Tibial artery (tissue), 4 donors: Measurements from ENCODE around the gene LSM14B.
A peak's percentile ranks its signal among the peaks of the same experiment; 100 is the strongest.

Experiments
- DNase-seq, 2 donors: peaks; one replicate each; pipeline ENCODE4 v3.0.0-alpha.2; 2019
- H3K27ac ChIP-seq, 2 donors: fragments of 200-600 bp; sonication (generic) in 1 of 2; 1 replicate in 1 of 2; 2 replicates in 1 of 2; pipeline ENCODE4 v1.5.1; 2018 to 2019; ENCODE audit warnings: mild to moderate bottlenecking in 1 of 2
- H3K27me3 ChIP-seq, 2 donors: fragments of 200-600 bp; sonication (generic) in 1 of 2; one replicate each; pipeline versions ENCODE4 v1.5.1 to v1.6.0; 2016 to 2019
- H3K36me3 ChIP-seq, 3 donors: fragments of 200-600 bp; sonication (generic) in 2 of 3; one replicate each; pipeline ENCODE4 v1.5.1; 2016 to 2019; ENCODE audit warnings: mild to moderate bottlenecking in 2 of 3
- H3K4me1 ChIP-seq, 4 donors: fragments of 200-600 bp; sonication (generic) in 2 of 4; 1 replicate in 3 of 4; 2 replicates in 1 of 4; pipeline ENCODE4 v1.5.1; 2016 to 2019
- H3K4me3 ChIP-seq, 2 donors: fragments of 200-600 bp; sonication (generic) in 1 of 2; 1 replicate in 1 of 2; 2 replicates in 1 of 2; pipeline ENCODE4 v1.5.1; 2018 to 2019; ENCODE audit warnings: mild to moderate bottlenecking in 2 of 2
- H3K9me3 ChIP-seq, 3 donors: fragments of 200-600 bp; sonication (generic) in 1 of 3; one replicate each; pipeline ENCODE4 v1.5.1; 2016 to 2019
- intact Hi-C: fragments of 100-400 bp; cut with DNase I; formaldehyde crosslinking; loops from one replicate; pipeline ENCODE4 v1.15.0; 2023; ENCODE audit warnings: low total_unique reads
- TF ChIP-seq, protein P1 (sequence below), 2 experiments: fragments of 200-600 bp in 1 of 2; fragments of 450-650 bp in 1 of 2; IDR thresholded peaks; one replicate each; pipeline ENCODE4 v1.5.1; 2017 to 2019; ENCODE audit warnings: antibody characterized with exemption in 2 of 2, mild to moderate bottlenecking in 1 of 2, moderate library complexity in 1 of 2

LSM14B gene

DNA sequence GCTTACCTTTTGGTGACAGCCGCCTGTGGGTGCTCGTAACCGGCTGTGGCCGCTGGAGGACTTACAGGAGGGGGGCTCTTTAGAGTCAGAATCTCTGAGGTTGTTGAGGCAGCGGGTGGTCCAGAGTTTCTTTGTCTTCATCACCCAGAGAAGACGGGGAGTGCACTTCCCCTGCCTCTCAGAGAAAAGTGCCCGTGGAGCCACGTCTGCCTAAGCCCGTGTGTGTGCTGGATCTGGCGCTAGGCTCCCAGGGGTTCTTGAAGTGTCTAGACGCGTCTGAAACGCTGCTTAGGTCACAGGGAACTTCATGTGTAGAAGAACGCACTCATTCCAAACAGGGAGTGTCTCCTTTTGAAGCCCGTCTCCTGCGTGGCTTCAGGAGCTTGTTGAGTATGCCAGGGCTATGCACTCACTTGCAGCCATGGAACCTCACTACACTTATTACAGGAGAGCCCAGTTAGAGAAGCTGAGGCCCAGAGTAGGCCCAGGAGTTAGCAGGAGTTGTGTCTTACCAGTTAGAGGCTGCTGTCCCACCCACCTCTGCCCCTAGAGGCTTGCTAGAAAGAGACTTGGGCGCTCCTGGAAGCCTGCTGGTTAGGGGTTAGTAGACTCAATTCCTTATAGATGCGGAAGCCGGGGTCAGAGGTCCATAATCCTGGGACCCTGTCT lies 1.3 kb downstream of the LSM14B start:
- Histone ChIP-seq H3K27ac (peak overlapping the region; percentile 82 to 86), H3K27me3 (no peaks in the 10 kb centered on the region), H3K4me3 (peak overlapping the region; percentile 86 to 87), H3K4me1 (peaks cover 0 to 39% (median 36%) of the 10 kb centered on the region in 4 donors), H3K36me3 (peaks cover 34 to 43% (median 38%) of the 10 kb centered on the region in 3 donors), H3K9me3 (no peaks in the 10 kb centered on the region)
- TF ChIP-seq, protein P1, sequence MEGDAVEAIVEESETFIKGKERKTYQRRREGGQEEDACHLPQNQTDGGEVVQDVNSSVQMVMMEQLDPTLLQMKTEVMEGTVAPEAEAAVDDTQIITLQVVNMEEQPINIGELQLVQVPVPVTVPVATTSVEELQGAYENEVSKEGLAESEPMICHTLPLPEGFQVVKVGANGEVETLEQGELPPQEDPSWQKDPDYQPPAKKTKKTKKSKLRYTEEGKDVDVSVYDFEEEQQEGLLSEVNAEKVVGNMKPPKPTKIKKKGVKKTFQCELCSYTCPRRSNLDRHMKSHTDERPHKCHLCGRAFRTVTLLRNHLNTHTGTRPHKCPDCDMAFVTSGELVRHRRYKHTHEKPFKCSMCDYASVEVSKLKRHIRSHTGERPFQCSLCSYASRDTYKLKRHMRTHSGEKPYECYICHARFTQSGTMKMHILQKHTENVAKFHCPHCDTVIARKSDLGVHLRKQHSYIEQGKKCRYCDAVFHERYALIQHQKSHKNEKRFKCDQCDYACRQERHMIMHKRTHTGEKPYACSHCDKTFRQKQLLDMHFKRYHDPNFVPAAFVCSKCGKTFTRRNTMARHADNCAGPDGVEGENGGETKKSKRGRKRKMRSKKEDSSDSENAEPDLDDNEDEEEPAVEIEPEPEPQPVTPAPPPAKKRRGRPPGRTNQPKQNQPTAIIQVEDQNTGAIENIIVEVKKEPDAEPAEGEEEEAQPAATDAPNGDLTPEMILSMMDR (IDR thresholded peaks at IDR 0.05): no peak
- no peak for DNase-seq
- intact Hi-C loops: loop anchor here (2.0 to 5.0 kb wide), 2 partner anchors 19 to 56 kb away; partner anchors contain the start of genes PSMA7, SS18L1 and TAF4

DNA sequence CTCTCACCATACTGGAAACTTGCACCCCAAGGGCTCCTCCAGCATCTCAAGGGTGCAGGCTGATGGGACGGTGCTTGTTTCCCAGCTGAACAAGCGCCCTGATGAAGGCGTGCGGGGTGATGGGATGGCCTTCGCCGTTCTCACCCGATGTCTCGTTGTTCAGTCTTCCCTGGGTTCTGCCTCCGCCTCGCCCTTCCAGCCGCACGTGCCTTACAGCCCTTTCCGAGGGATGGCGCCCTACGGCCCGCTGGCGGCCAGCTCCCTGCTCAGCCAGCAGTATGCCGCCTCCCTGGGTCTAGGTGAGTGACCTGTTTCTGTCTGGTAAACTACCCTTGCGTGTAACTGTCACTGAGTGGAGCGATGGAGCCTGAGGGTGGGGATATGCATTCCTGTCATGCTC lies 3.9 kb downstream of the LSM14B start:
- Histone ChIP-seq H3K27ac (no peak overlapping the region), H3K36me3 (peaks cover 59 to 68% (median 60%) of the 10 kb centered on the region in 3 donors), H3K27me3 (no peaks in the 10 kb centered on the region), H3K4me1 (peaks cover 0 to 20% (median 15%) of the 10 kb centered on the region in 4 donors), H3K4me3 (no peak overlapping the region), H3K9me3 (no peaks in the 10 kb centered on the region)
- no peak for DNase-seq
- intact Hi-C loops: no loop called here
- TF ChIP-seq, protein P1 (IDR thresholded peaks at IDR 0.05): no peak

DNA sequence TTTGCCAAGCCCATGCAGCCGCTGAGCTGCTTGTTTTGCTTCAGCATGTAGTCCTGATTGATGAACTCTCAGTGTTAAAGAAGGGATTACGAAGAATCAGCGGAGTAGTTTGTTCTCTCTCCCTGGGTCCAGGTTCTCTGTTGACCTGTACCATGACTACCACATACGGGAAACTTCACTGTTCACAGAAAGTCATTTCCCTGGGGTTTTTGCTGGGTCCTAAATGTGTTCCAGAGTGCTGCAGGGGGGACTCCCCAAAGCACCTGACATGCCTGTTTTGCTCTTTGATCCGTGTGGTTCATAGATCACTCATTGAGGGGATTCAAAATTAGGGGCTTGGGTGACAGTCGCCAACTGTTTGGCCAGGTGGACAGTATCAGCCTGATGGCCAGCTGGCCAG lies 5.5 kb downstream of the LSM14B start:
- H3K4me3 ChIP-seq: no peak overlapping the region
- H3K9me3 ChIP-seq: no peaks in the 10 kb centered on the region
- intact Hi-C loops: no loop called here
- DNase-seq: no peak
- H3K27me3 ChIP-seq: no peaks in the 10 kb centered on the region
- H3K36me3 ChIP-seq: peaks cover 74 to 85% (median 76%) of the 10 kb centered on the region in 3 donors
- H3K4me1 ChIP-seq: peaks cover 0 to 17% (median 15%) of the 10 kb centered on the region in 4 donors
- TF ChIP-seq, protein P1 (IDR thresholded peaks at IDR 0.05): no peak
- no peak overlapping the region for H3K27ac ChIP-seq

DNA sequence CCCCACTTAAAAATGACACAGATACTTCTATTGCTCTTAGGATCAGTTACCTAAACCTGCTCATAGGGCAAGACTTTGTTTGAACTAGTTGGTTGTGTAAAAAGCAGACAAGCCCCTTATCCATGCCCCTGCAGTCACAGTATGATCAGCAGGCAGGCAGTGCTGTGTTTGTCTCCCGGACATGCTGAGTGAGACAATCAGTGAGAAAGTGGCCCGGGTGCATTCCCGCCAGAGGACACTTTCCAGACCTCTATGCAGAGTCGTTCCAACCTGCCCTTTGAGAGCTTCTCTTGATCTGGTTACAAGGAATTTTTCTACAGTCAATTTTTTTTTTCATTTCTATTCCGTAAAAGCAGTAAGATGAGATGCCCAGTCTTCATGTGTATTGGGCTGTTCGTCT lies 6.2 kb downstream of the LSM14B start:
- Histone ChIP-seq H3K36me3 (peaks cover 79 to 92% (median 83%) of the 10 kb centered on the region in 3 donors), H3K27me3 (no peaks in the 10 kb centered on the region), H3K4me3 (no peak overlapping the region), H3K9me3 (no peaks in the 10 kb centered on the region), H3K4me1 (peaks cover 0 to 11% (median 10%) of the 10 kb centered on the region in 4 donors), H3K27ac (no peak overlapping the region)
- no peak for DNase-seq
- intact Hi-C loops: no loop called here
- TF ChIP-seq, protein P1 (IDR thresholded peaks at IDR 0.05): no peak

DNA sequence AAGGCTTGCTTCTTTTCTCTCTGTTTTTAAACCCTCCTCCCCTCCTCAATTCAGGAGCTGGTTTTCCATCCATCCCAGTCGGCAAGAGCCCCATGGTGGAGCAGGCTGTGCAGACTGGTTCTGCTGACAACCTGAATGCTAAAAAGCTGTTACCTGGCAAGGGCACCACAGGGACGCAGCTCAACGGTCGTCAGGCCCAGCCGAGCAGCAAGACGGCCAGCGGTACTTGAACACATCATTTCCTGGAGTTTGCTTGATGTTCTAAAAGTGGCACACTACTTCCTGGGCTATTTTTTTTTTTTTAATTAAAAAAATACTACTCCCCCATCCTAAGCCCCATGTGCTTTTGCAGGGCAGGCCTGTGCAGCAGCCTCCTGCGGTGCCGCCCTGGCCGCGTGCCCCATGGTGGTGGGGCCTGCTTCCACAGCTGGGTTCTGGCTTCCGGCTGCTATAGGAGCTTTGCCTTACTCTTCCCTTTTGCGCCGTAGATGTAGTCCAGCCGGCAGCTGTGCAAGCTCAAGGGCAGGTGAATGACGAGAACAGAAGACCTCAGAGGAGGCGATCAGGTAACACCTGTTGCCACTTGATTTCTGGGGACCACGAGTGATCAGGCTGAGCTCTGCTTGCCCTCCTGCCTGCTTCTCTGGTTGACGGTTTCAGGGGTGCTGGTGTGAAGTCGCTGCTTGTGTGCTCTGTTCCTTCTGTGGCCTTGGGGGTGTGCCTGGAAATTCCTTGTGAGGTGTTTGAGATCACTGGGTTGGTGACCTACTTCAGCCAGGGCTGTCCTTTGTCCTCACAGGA lies 7.7 kb downstream of the LSM14B start:
- Histone ChIP-seq H3K4me3 (no peak overlapping the region), H3K27me3 (no peaks in the 10 kb centered on the region), H3K4me1 (peaks cover 0 to 7% (median 2%) of the 10 kb centered on the region in 4 donors), H3K27ac (no peak overlapping the region), H3K9me3 (no peaks in the 10 kb centered on the region), H3K36me3 (peaks cover 79 to 100% (median 90%) of the 10 kb centered on the region in 3 donors)
- no peak for DNase-seq
- TF ChIP-seq, protein P1 (IDR thresholded peaks at IDR 0.05): no peak
- intact Hi-C loops: no loop called here
